ENCODE measurements around the gene HOXC4. TPM values are rescaled to one million over a fixed set of nuclear protein-coding genes. Genes with fewer than 3 reads are reported as not detected.

HOXC4 gene
- total and polyA plus RNA-seq, 2 of the 8 experiments (the other 6 are each of a cell fraction or from before 2014, with no cell fraction given) = not detected

DNA sequence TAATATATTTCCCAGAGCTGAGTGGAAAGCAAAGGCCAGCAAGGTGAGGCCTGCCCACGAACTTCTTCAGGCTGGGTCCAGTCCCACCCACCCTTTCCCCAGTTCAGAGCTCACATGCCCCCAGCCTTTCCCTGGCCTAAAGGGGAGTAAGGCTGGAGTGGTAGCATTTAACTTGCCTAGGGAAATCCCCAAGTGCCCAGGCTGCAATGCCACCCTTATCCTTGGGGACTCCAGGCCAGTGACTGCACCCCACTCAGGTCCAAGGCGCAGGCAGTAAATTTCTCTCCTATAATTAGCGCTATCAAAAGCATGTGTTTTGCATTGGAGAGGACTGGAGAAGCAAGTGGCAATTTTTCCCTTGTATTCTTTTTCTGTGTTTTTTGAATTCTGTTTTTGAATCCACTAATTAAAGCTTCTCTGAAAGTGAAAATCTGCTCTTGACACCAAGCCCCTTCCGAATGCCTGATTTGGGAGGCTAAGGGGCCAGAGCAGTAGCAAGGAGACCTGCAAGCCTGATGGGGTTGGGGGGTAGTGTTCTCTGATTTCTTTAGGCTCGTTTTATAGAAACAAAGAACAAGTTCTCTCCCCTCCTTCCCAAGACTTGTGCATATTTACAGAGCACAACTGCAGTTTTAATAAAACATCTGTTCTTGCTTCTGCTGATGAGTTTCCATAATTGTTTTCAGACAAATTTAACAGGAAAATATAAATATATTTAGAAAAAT, 28.9 kb upstream of the HOXC4 start:
- FAIRE-seq (no peak), DNase-seq (ENCODE audit: low read depth in 1 of 2, low spot score in 2 of 2) (no peak)
- Histone ChIP-seq H3K79me1 (ENCODE audit: low read depth, low read length) (no peaks in the 10 kb centered on the region), H3K4me2 (ENCODE audit: insufficient read depth in 1 of 2, low read depth in 2 of 2, low read length in 2 of 2) (no peak overlapping the region), H4K8ac (ENCODE audit: extremely low read depth, insufficient read depth, low read length) (no peak overlapping the region), H3K23ac (ENCODE audit: insufficient read length) (no peak overlapping the region), H3K9me3 (ENCODE audit: insufficient read depth in 2 of 2, low read depth in 1 of 2, low read length in 1 of 2) (no peaks in the 10 kb centered on the region), H2AFZ (ENCODE audit: low read length) (no peak overlapping the region), H2BK12ac (ENCODE audit: low read depth, low read length) (no peak overlapping the region), H3K79me2 (ENCODE audit: control insufficient read depth in 1 of 2, insufficient read depth in 2 of 2, low read length in 2 of 2) (no peaks in the 10 kb centered on the region), H4K20me1 (replicated peaks in 1 of 2; ENCODE audit: control insufficient read depth in 1 of 2, insufficient read depth in 2 of 2, low read length in 2 of 2) (peaks cover 17 to 30% of the 10 kb centered on the region in 2 experiments), H3K14ac (ENCODE audit: insufficient read length) (no peak overlapping the region), H4K5ac (ENCODE audit: insufficient read length, low read depth, low read length) (no peak overlapping the region), H3K36me3 (ENCODE audit: control insufficient read depth in 2 of 4, insufficient read depth in 4 of 4, low read length in 3 of 4) (no peaks in the 10 kb centered on the region; a peak in 1 of 8 replicates), H3K27ac (ENCODE audit: low read depth, low read length) (no peak overlapping the region), H3K4ac (replicated peaks; ENCODE audit: insufficient read length, low read depth, low read length) (no peak overlapping the region), H2AK5ac (ENCODE audit: low read depth, low read length) (no peak overlapping the region), H3K56ac (replicated peaks; ENCODE audit: insufficient read length, low read depth, low read length) (no peak overlapping the region), H2BK20ac (ENCODE audit: low read length) (no peak overlapping the region), H2BK120ac (replicated peaks; ENCODE audit: low read depth, low read length) (no peak overlapping the region), H3K23me2 (ENCODE audit: low read depth, low read length) (no peaks in the 10 kb centered on the region), H3K27me3 (replicated peaks in 1 of 4; ENCODE audit: control insufficient read depth in 3 of 4, extremely low read depth in 1 of 4, insufficient read depth in 3 of 4, low read length in 3 of 4) (peaks cover 96 to 100% (median 100%) of the 10 kb centered on the region in 4 experiments), H3K9ac (replicated peaks in 1 of 4; ENCODE audit: extremely low read depth in 1 of 4, low read depth in 3 of 4, low read length in 3 of 4) (no peak overlapping the region), H3K18ac (ENCODE audit: extremely low read depth, low read length) (no peak overlapping the region), H2BK5ac (ENCODE audit: low read depth, low read length) (no peak overlapping the region), H3K4me1 (replicated peaks in 1 of 4; ENCODE audit: control insufficient read depth in 3 of 4, insufficient read depth in 4 of 4, low read length in 3 of 4) (peaks cover 0 to 7% (median under 1%) of the 10 kb centered on the region in 4 experiments; a peak in 3 of 7 replicates), H2BK15ac (ENCODE audit: low read length) (no peak overlapping the region), H4K91ac (replicated peaks; ENCODE audit: insufficient read length, low read length) (no peak overlapping the region), H3K4me3 (ENCODE audit: extremely low read depth in 1 of 4, insufficient read depth in 2 of 4, low read depth in 3 of 4, low read length in 4 of 4) (no peak overlapping the region)
- ChIA-PET CTCF (ENCODE audit: partially characterized antibody) (interaction anchor here (0.9 to 12.5 kb wide), 19 partner anchors 8 to 346 kb away, joined by 3 to 172 read pairs (median 7); partner anchors contain the start of genes HOXC10, HOXC4, HOXC5 and HOXC8), POLR2A (ENCODE audit: partially characterized antibody) (interaction anchor here (1.3 to 1.4 kb wide), 2 partner anchors 22 to 40 kb away, joined by 3 read pairs; partner anchors contain the start of gene HOXC10)
- 23% methylated on average over 5 of the region's 5 CpGs; no CpG with 5 or more reads in 1 of the 2 experiments for WGBS, 2 experiments (ENCODE audit: extremely low coverage in 1 of 2, insufficient coverage in 1 of 2, insufficient read length in 1 of 2, insufficient replicate concordance in 2 of 2, low coverage in 1 of 2, low lambda C conversion rate in 2 of 2, missing lambda C conversion rate in 1 of 2)
- TF ChIP-seq RNF2 (IDR thresholded peaks at IDR 0.05; ENCODE audit: borderline replicate concordance, low read depth, low read length, missing control alignments, poor library complexity, severe bottlenecking) = peak; percentile 95
- TF ChIP-seq EZH2 (IDR thresholded peaks at IDR 0.05; ENCODE audit: low read depth, low read length, severe bottlenecking) = peak; percentile 10
- no peak for TF ChIP-seq KDM4A (IDR thresholded peaks at IDR 0.05; ENCODE audit: low read depth, low read length, severe bottlenecking)
- no peak for TF ChIP-seq CBX5 (IDR thresholded peaks at IDR 0.05; ENCODE audit: low read depth, low read length)
- peak; percentile 2 for TF ChIP-seq CTBP2 (IDR thresholded peaks at IDR 0.05; ENCODE audit: borderline replicate concordance, insufficient read depth, insufficient read length, low read length)
- TF ChIP-seq CHD1 (IDR thresholded peaks at IDR 0.05; ENCODE audit: low read depth, low read length) = no peak
- TF ChIP-seq RBBP5 (IDR thresholded peaks at IDR 0.05; ENCODE audit: borderline replicate concordance, low read depth, low read length) = no peak

All from H1 (cell line).